ENCODE measurements around the gene KIAA1328.

DNA sequence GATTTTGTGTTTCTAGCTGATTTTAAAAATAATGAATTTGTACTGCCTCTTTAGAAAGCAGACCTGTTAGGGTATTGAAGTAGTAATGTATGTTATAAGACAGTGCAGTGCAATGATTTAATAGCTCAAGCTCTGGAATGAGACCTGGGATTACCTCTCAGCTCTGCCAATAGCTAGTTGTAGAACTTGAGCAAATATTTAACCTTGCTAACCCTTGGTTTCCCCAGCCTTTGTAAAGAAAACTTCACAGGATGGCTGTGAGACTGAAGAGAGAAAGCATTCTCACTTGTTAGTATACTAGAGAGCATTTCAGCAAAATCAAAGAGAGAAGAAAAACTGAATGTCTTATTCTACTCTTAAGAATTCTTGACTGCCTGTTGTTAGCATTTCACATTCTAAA is 293.9 kb downstream of the KIAA1328 start:
- TF ChIP-seq, protein P1, sequence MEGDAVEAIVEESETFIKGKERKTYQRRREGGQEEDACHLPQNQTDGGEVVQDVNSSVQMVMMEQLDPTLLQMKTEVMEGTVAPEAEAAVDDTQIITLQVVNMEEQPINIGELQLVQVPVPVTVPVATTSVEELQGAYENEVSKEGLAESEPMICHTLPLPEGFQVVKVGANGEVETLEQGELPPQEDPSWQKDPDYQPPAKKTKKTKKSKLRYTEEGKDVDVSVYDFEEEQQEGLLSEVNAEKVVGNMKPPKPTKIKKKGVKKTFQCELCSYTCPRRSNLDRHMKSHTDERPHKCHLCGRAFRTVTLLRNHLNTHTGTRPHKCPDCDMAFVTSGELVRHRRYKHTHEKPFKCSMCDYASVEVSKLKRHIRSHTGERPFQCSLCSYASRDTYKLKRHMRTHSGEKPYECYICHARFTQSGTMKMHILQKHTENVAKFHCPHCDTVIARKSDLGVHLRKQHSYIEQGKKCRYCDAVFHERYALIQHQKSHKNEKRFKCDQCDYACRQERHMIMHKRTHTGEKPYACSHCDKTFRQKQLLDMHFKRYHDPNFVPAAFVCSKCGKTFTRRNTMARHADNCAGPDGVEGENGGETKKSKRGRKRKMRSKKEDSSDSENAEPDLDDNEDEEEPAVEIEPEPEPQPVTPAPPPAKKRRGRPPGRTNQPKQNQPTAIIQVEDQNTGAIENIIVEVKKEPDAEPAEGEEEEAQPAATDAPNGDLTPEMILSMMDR (IDR thresholded peaks at IDR 0.05; ENCODE audit: low read depth, low read length, missing input control) = no peak
- TF ChIP-seq HNF4G (IDR thresholded peaks at IDR 0.05) = no peak
- TF ChIP-seq, protein P2, sequence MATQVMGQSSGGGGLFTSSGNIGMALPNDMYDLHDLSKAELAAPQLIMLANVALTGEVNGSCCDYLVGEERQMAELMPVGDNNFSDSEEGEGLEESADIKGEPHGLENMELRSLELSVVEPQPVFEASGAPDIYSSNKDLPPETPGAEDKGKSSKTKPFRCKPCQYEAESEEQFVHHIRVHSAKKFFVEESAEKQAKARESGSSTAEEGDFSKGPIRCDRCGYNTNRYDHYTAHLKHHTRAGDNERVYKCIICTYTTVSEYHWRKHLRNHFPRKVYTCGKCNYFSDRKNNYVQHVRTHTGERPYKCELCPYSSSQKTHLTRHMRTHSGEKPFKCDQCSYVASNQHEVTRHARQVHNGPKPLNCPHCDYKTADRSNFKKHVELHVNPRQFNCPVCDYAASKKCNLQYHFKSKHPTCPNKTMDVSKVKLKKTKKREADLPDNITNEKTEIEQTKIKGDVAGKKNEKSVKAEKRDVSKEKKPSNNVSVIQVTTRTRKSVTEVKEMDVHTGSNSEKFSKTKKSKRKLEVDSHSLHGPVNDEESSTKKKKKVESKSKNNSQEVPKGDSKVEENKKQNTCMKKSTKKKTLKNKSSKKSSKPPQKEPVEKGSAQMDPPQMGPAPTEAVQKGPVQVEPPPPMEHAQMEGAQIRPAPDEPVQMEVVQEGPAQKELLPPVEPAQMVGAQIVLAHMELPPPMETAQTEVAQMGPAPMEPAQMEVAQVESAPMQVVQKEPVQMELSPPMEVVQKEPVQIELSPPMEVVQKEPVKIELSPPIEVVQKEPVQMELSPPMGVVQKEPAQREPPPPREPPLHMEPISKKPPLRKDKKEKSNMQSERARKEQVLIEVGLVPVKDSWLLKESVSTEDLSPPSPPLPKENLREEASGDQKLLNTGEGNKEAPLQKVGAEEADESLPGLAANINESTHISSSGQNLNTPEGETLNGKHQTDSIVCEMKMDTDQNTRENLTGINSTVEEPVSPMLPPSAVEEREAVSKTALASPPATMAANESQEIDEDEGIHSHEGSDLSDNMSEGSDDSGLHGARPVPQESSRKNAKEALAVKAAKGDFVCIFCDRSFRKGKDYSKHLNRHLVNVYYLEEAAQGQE (IDR thresholded peaks at IDR 0.05) = no peak
- TF ChIP-seq SP1 (IDR thresholded peaks at IDR 0.05) = no peak
- TF ChIP-seq, protein P3, sequence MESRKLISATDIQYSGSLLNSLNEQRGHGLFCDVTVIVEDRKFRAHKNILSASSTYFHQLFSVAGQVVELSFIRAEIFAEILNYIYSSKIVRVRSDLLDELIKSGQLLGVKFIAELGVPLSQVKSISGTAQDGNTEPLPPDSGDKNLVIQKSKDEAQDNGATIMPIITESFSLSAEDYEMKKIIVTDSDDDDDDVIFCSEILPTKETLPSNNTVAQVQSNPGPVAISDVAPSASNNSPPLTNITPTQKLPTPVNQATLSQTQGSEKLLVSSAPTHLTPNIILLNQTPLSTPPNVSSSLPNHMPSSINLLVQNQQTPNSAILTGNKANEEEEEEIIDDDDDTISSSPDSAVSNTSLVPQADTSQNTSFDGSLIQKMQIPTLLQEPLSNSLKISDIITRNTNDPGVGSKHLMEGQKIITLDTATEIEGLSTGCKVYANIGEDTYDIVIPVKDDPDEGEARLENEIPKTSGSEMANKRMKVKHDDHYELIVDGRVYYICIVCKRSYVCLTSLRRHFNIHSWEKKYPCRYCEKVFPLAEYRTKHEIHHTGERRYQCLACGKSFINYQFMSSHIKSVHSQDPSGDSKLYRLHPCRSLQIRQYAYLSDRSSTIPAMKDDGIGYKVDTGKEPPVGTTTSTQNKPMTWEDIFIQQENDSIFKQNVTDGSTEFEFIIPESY (IDR thresholded peaks at IDR 0.05) = no peak
- TF ChIP-seq, protein P4, sequence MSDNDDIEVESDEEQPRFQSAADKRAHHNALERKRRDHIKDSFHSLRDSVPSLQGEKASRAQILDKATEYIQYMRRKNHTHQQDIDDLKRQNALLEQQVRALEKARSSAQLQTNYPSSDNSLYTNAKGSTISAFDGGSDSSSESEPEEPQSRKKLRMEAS (IDR thresholded peaks at IDR 0.05) = no peak
- TF ChIP-seq YY1 (IDR thresholded peaks at IDR 0.05) = no peak
